Activated CD4-positive, CD25-positive, alpha-beta regulatory T cell treated with anti-CD3 and anti-CD28 coated beads, Interleukin-2, amount 50 U/mL, for 24 hours (primary cell): ENCODE data around the gene FNDC11.
"Not testable (repeated sequence)": the region's sequence is repeated elsewhere in the genome, so short reads cannot be mapped to it uniquely, and the experiment has no call there.

Experiments used
- ATAC-seq, 2 donors: fragments of 150-1000 bp; cut with Tn5 transposase; one replicate each; pipeline ENCODE4 v1.10.0; 2021; ENCODE audit warnings: mild to moderate bottlenecking in 1 of 2, moderate library complexity in 1 of 2

FNDC11 gene

GRCh38 chr20:63567386-63568169, 13.6 kb downstream of the FNDC11 start:
- ATAC-seq, result peak; percentile 83 to 87

GRCh38 chr20:63568170-63568981, 14.4 kb downstream of the FNDC11 start:
- ATAC-seq, result no peak

DNA sequence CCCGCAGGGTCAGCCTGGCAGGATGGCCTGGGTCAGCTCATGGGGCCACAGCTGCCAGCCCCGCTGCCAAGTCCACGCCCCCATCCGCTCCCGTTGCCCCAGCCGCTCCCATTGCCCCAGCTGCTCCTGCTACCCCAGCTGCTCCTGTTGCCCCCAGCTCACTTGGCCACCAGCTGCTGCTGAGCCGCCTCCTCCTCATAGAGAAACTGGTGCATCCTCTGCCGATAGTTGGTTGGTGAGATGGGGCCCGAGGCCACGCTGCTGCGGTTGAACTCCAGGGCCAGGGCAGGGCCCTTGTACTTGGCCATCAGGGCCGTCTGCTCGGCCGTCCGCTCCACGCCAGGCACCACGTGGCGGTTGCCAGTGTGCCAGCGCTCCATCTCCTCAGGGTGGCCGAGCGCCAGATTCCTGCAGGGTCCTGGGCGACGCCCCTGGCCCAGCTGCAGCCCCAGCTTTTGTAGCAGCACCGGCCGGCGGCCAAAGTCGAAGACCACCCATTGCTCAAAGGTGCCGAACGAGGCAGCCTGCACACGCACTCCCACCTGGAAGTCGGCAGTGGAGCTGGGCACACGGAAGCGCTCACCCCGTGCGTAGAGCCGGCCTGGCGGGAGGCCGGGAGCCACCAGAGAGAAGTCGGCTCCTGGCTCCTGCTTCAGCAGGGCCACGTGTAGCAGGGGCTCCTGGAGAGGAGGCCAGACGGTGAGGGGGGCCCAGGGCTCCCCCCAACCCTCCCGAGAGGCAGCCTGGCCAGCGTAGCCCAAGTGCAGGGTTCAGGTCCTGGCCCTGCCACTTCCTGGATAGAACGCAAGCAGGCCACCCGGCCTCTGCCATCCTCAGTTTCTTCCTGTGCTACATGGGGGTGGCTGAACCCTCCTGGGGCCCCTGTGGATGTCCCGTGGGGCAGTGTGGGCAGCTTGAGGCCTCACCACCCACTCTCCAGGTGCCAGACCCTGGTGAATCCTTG, 15.3 kb downstream of the FNDC11 start:
- no peak for ATAC-seq

- ATAC-seq, result no peak
These were observed 16.5 kb downstream of the FNDC11 start for GRCh38 chr20:63570281-63571086.

DNA sequence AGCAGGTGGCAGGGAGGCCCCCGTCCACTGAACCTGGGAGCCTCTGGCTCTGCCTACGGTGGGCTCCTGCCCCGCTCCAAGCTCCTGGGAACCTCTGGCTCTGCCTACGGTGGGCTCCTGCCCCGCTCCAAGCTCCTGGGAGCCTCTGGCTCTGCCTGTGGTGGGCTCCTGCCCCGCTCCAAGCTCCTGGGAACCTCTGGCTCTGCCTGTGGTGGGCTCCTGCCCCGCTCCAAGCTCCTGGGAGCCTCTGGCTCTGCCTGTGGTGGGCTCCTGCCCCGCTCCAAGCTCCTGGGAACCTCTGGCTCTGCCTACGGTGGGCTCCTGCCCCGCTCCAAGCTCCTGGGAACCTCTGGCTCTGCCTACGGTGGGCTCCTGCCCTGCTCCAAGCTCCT, 17.1 kb downstream of the FNDC11 start:
- ATAC-seq, result not testable (repeated sequence)

DNA sequence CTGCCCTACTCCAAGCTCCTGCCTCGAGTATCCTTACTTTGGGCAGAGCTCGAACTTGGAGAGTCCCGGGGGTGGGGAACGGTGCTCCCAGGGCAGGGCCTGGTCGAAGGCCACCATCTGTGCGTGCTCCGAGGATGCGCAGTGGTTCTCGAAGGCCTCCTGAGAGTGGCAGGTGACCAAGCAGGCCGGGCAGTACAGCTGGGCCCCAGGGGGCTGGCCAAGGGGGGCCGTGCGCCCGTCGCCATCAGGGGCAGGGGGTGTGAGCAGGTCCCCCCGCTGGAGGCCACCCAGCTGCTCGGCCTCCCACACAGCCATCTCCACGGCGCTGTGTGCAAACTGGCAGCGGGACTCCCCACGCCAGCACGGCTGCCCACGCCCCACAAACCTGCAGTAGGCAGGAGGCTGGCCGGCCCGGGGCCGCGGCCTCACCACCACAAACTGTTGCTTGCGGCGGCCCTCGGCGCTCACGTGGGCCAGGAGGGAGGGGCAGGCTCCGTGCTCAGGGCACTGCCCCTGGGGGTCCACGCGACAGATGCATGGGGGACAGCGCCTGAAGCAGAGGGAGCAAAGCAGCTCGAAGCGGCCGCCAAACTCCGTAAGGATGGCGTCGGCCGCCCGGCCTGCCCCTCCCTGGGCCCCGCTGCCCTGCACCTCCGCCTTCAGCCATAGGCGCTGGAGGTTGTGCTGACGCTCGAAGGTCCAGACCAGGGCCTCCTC, 18.3 kb downstream of the FNDC11 start:
- ATAC-seq, result no peak

- ATAC-seq, result no peak
These were observed 19.1 kb downstream of the FNDC11 start for GRCh38 chr20:63572788-63573646.

- ATAC-seq, result peak; percentile 6 to 17
These were observed 19.7 kb downstream of the FNDC11 start for GRCh38 chr20:63573647-63574131.

GRCh38 chr20:63574156-63574828, 20.3 kb downstream of the FNDC11 start, which contains the start of gene HELZ2:
HELZ2 (minus strand) TSS chr20:63574239; CDS start chr20:63572385, 1,854 bp downstream.
- peak; percentile 89 to 95 for ATAC-seq

DNA sequence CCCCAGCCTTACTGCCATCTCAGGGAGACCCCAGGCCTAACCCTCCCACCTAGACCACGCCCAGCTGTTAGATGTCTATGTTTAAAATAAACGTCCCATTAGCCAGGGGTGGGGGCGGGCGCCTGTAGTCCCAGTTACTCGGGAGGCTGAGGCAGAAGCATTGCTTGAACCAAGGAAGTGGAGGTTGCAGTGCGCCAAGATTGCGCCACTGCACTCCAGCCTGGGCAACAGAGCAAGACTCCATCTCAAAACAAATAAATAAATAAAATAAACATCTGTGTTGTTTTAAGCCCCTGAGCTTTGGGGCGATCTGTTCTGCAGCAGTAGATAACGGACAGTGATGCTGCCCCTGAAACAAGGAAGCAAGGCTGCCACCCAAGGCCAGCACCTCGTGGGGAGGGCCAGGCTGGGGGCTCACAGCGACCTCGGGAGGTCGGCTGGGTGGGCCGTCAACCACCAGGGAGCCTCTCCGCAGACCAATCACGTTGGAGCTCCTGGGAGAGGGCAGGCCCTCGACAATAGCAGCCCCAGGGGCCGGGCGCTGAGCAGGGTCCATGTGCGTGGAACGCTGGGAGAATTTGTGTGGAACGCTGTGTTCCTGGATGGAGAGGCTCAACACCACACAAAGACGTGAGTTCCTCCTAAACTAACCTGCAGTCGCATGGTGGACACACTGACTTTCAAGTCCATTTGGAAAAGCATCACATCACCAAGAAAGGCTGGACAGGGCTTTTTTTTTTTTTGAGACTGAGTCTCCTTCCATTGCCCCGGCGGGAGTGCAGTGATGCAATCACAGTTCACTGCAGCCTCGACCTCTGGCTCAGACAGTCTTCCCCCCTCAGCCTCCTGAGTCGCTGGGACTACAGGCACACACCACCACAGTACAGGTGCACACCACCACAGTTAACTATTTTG, 21.1 kb downstream of the FNDC11 start:
- no peak for ATAC-seq

DNA sequence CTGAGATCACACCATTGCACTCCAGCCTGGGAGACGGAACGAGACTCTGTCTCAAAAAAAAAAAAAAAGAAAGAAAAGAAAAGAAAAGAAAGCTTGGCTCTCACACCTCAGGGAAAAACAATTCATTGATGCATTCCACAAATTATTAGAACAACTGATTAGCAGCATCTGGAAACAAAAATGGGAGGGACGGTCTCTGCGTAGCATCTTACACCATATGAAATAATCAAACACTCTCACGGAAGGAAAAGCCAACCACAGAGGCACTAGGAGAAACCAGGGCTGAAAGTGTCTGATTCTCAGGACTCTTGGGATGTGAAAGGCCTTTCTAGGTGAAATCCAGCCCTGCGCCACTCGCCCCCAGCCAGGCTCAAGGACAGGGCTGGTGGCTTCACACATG, 22.4 kb downstream of the FNDC11 start:
- no peak for ATAC-seq

DNA sequence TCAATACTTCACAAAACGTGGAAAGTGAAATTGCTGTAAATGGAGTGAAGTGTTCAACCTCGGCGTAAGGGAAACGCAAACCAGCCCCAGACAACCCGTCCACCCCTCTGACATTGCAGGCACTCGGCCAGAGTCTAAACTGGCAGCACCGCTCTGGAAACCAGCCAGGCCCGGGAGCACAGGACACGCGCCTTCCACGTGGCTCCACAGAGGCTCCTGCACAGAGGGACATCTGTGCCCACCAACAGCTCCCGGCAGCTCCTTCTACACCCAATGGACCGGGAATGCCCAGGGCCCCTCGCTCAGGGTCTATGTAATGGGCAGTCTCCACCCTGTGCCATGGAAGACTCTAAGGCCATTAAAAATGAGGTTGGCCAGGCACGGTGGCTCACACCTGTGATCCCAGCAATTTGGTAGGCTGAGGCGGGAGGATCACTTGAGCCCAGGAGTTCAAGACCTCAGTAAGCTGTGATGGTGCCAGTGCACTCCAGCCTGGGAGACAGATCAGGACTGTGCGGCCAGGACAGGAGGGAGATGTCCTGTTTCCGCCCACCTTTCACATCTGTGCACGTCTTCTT, 23.4 kb downstream of the FNDC11 start:
- no peak for ATAC-seq

- no peak for ATAC-seq
These were observed 24.5 kb downstream of the FNDC11 start for GRCh38 chr20:63578224-63579016.

DNA sequence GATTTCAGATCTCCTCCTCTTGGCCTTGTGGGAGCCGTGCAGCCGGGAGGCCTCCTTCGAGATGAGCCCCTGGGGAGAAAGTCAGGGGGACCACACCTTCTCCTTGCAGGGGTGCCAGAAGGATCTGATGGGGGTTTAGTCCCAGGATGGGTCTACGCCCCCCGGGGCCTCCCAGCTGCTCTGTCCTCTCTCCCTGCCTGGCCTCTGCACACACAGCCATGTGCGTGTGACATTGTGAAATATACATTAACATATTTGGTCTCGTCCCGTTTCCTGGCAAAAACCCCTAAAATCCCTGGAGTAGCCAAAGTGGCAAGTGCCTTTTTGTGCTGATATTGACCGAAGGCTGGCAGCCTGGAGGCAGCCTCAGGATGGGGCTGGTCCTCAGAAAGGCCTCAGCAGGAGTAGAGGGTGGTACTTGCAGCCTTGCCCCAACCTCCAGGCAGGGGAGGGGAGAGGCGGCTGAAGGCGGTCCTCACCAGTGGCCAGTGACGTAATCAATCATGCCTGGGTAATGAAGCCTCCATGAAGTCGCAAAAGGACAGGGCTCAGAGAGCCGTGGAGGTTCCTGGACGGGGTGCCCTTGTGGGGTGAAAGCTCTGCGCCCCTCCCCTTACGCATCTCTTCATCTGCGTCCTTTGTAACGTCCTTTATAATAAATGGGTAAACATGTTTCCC, 25.2 kb downstream of the FNDC11 start:
- ATAC-seq, result no peak

GRCh38 chr20:63580796-63581461, 27.0 kb downstream of the FNDC11 start:
- ATAC-seq, result peak; percentile 96 to 97
